Measurements from ENCODE around the gene CHADL.

The CHADL gene

GRCh38 chr22:41239443-41240128 lies 1.1 kb downstream of the CHADL start:
- H3K27ac ChIP-seq: no peak overlapping the region
- H3K9me3 ChIP-seq (ENCODE audit: low read depth, low read length): no peaks in the 10 kb centered on the region
- TF ChIP-seq POLR2AphosphoS5 (IDR thresholded peaks at IDR 0.05; ENCODE audit: borderline replicate concordance, low read depth, low read length) (no peak), EZH2 (IDR thresholded peaks at IDR 0.05) (no peak), FOXP2 (optimal IDR thresholded peaks at IDR 0.05; ENCODE audit: control extremely low read depth, extremely low read length, insufficient read depth) (no peak)
- no peak overlapping the region for H3K9ac ChIP-seq (ENCODE audit: insufficient read length)
- H3K36me3 ChIP-seq (ENCODE audit: insufficient read depth, low read length): no peaks in the 10 kb centered on the region
- no peak overlapping the region for H3K4me3 ChIP-seq
- DNase-seq (ENCODE audit: low read depth, low spot score): no peak

GRCh38 chr22:41238570-41239442 lies 1.9 kb downstream of the CHADL start:
- Histone ChIP-seq H3K9ac (ENCODE audit: insufficient read length) (no peak overlapping the region), H3K4me3 (no peak overlapping the region), H3K9me3 (ENCODE audit: low read depth, low read length) (no peaks in the 10 kb centered on the region), H3K27ac (no peak overlapping the region), H3K36me3 (ENCODE audit: insufficient read depth, low read length) (no peaks in the 10 kb centered on the region)
- TF ChIP-seq FOXP2 (optimal IDR thresholded peaks at IDR 0.05; ENCODE audit: control extremely low read depth, extremely low read length, insufficient read depth) (no peak), POLR2AphosphoS5 (IDR thresholded peaks at IDR 0.05; ENCODE audit: borderline replicate concordance, low read depth, low read length) (no peak), EZH2 (IDR thresholded peaks at IDR 0.05) (no peak)
- DNase-seq (ENCODE audit: low read depth, low spot score): no peak

- TF ChIP-seq FOXP2 (optimal IDR thresholded peaks at IDR 0.05; ENCODE audit: control extremely low read depth, extremely low read length, insufficient read depth) (no peak), POLR2AphosphoS5 (IDR thresholded peaks at IDR 0.05; ENCODE audit: borderline replicate concordance, low read depth, low read length) (no peak), EZH2 (IDR thresholded peaks at IDR 0.05) (no peak)
- Histone ChIP-seq H3K9me3 (ENCODE audit: low read depth, low read length) (no peaks in the 10 kb centered on the region), H3K27ac (no peak overlapping the region), H3K9ac (ENCODE audit: insufficient read length) (no peak overlapping the region), H3K4me3 (no peak overlapping the region), H3K36me3 (ENCODE audit: insufficient read depth, low read length) (no peaks in the 10 kb centered on the region)
- DNase-seq (ENCODE audit: low read depth, low spot score): no peak
Observed at GRCh38 chr22:41237707-41238569, 2.8 kb downstream of the CHADL start.

GRCh38 chr22:41237036-41237706 lies 3.6 kb downstream of the CHADL start:
- Histone ChIP-seq H3K36me3 (ENCODE audit: insufficient read depth, low read length) (no peaks in the 10 kb centered on the region), H3K4me3 (no peak overlapping the region), H3K9me3 (ENCODE audit: low read depth, low read length) (no peaks in the 10 kb centered on the region), H3K9ac (ENCODE audit: insufficient read length) (no peak overlapping the region), H3K27ac (no peak overlapping the region)
- DNase-seq (ENCODE audit: low read depth, low spot score): no peak
- TF ChIP-seq EZH2 (IDR thresholded peaks at IDR 0.05) (no peak), POLR2AphosphoS5 (IDR thresholded peaks at IDR 0.05; ENCODE audit: borderline replicate concordance, low read depth, low read length) (no peak), FOXP2 (optimal IDR thresholded peaks at IDR 0.05; ENCODE audit: control extremely low read depth, extremely low read length, insufficient read depth) (no peak)

GRCh38 chr22:41234815-41235695 lies 5.7 kb downstream of the CHADL start:
- no peak for DNase-seq (ENCODE audit: low read depth, low spot score)
- Histone ChIP-seq H3K36me3 (ENCODE audit: insufficient read depth, low read length) (no peaks in the 10 kb centered on the region), H3K4me3 (no peak overlapping the region), H3K27ac (no peak overlapping the region), H3K9ac (ENCODE audit: insufficient read length) (no peak overlapping the region), H3K9me3 (ENCODE audit: low read depth, low read length) (no peaks in the 10 kb centered on the region)
- no peak for TF ChIP-seq EZH2 (IDR thresholded peaks at IDR 0.05)
- TF ChIP-seq POLR2AphosphoS5 (IDR thresholded peaks at IDR 0.05; ENCODE audit: borderline replicate concordance, low read depth, low read length): no peak
- no peak for TF ChIP-seq FOXP2 (optimal IDR thresholded peaks at IDR 0.05; ENCODE audit: control extremely low read depth, extremely low read length, insufficient read depth)

- Histone ChIP-seq H3K9me3 (ENCODE audit: low read depth, low read length) (no peaks in the 10 kb centered on the region), H3K9ac (ENCODE audit: insufficient read length) (no peak overlapping the region), H3K27ac (no peak overlapping the region), H3K36me3 (ENCODE audit: insufficient read depth, low read length) (peaks cover 2% of the 10 kb centered on the region; the same call in 1 of the 2 replicates), H3K4me3 (no peak overlapping the region)
- TF ChIP-seq EZH2 (IDR thresholded peaks at IDR 0.05) (no peak), POLR2AphosphoS5 (IDR thresholded peaks at IDR 0.05; ENCODE audit: borderline replicate concordance, low read depth, low read length) (no peak), FOXP2 (optimal IDR thresholded peaks at IDR 0.05; ENCODE audit: control extremely low read depth, extremely low read length, insufficient read depth) (no peak)
- no peak for DNase-seq (ENCODE audit: low read depth, low spot score)
Observed at GRCh38 chr22:41231369-41231768, 9.4 kb downstream of the CHADL start.

- Histone ChIP-seq H3K9me3 (ENCODE audit: low read depth, low read length) (no peaks in the 10 kb centered on the region), H3K9ac (ENCODE audit: insufficient read length) (no peak overlapping the region), H3K4me3 (no peak overlapping the region), H3K27ac (no peak overlapping the region), H3K36me3 (ENCODE audit: insufficient read depth, low read length) (peaks cover 5% of the 10 kb centered on the region; the same call in 1 of the 2 replicates)
- no peak for TF ChIP-seq POLR2AphosphoS5 (IDR thresholded peaks at IDR 0.05; ENCODE audit: borderline replicate concordance, low read depth, low read length)
- TF ChIP-seq FOXP2 (optimal IDR thresholded peaks at IDR 0.05; ENCODE audit: control extremely low read depth, extremely low read length, insufficient read depth): no peak
- no peak for TF ChIP-seq EZH2 (IDR thresholded peaks at IDR 0.05)
- no peak for DNase-seq (ENCODE audit: low read depth, low spot score)
Observed at GRCh38 chr22:41230401-41230785, 10.3 kb downstream of the CHADL start.

All from SK-N-MC (cell line).